Putamen (tissue), 1 donor: Measurements from ENCODE around the gene KCNN1.
A peak's percentile ranks its signal among the peaks of the same experiment; 100 is the strongest.
"Not testable (repeated sequence)": the region's sequence is repeated elsewhere in the genome, so short reads cannot be mapped to it uniquely, and the experiment has no call there.

Source experiments
- DNase-seq: peaks from one replicate; pipeline ENCODE4 v3.0.0-alpha.2; 2016; ENCODE audit warnings: low spot score

Gene KCNN1

GRCh38 chr19:18000915-18001776 lies 34.2 kb downstream of the KCNN1 start:
- peak; percentile 60 for DNase-seq

- DNase-seq: no peak
Measured at GRCh38 chr19:18001777-18002345, 35.0 kb downstream of the KCNN1 start.

DNA sequence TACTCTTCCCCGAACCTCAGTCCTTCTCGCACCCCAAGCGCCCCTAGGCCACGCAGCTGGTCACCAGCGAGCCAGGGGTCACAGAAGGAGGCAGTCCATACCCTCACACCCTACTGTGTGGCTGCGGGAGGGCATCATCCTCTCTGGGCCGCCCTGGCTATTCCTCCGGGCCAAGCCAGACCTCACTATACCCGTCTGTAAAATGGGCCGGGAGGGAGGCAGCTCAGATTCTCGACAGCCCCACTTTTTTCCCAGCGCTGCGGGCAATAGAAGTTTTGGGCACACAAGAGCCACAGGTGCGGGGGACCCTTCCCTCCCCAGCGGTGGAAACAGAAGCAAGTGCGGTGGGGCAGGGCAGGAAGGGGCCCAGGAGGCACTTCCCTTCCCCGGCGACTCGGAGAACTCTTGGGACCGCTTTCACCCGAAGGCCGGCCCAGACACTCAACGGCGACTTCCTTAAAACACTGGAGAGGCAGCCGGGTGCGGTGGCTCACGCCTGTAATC lies 35.5 kb downstream of the KCNN1 start:
- DNase-seq: no peak

GRCh38 chr19:18005750-18006149 lies 38.8 kb downstream of the KCNN1 start:
- not testable (repeated sequence) for DNase-seq

DNA sequence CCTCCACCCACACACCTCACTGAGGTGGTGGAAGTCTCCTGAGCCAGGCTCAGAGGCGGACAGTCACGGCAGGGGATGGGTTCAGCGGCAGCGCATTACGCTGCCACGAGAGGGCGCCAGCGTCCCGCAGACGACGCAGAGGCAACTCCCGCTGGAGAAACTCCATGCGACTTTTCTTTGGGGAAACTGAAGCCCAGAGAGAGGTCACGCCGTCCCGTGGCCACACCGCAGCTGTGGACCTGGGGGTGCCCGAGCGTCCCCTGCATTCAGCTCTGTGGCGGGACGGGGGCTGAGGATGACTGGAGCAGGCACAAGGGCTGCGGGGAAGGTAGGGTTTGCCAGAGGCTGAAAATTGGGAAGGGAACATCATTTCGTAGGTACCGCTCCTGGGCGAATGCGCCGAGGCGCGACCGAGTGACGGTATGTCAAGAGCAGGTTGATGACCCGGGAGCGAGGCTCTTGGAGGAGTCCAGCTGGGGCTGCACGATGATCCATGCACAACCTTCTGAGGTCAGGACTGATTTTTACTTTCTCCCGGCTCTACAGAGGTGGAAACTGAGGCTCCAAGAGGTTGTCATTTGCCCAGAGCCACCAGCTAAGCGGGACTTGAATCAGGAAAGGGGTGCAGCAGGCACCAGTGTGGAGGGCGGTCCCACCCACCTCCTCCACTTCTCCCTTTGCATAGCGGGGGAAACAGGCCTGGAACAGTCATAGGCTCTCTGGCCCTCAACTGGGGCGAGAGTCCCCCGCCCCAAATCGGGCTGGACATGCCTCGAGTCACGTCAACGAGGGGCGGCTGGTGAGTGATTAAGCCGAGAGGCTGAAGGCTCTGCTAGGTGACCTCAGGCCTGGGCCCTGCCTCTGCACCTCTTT lies 40.4 kb downstream of the KCNN1 start:
- DNase-seq: peak; percentile 80

DNA sequence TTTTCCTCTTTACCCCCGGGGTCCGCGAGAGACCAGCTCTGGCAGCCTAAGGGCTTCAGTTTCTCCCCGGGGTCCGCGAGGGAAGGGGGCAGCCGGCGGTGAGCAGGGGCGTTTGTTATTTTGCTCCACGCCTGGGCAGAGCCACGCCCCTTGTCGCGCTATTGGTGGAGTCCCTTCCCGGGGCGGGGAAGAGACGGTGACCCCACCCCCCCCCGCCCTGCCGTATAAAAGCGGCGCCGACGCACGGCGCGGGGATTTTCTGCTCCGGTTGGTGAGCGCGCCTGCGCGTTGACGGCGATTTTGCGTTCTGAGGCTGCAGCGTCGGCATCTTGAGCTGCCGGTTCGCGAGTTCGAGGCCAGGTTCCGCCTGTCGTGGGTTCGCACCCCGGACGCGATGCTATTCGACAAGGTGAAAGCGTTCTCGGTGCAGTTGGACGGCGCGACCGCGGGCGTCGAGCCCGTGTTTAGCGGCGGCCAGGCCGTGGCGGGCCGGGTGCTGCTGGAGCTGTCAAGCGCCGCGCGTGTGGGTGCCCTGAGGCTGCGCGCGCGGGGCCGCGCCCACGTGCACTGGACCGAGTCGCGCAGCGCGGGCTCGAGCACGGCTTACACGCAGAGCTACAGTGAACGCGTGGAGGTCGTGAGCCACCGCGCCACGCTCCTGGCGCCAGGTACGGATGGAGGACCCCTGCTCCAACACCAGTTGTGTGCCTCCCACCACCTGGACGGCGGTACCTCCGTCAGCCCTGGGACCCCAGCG lies 41.2 kb downstream of the KCNN1 start, which contains the start of gene ARRDC2:
TSS of gene ARRDC2 (plus strand) at position 254 of the 757 bp plus-strand sequence. CDS start at position 395, 141 bp downstream.
- peak; percentile 94 for DNase-seq

DNA sequence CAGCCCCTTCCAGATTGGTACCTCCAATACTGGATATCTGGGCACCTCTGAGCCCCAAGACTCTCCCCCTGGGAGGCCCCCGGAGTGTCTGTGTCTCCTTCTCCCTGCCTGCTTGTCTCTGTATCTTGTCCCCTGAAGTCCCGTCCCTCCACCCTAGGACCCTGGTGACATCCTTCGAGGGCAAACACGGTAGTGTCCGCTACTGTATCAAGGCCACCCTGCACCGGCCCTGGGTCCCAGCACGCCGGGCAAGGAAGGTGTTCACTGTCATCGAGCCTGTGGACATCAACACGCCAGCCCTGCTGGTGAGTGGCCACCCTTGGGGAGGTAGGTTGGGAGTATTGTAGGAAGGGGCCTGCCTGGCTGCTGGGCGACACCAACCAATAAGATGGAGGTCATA lies 41.9 kb downstream of the KCNN1 start:
- no peak for DNase-seq

DNA sequence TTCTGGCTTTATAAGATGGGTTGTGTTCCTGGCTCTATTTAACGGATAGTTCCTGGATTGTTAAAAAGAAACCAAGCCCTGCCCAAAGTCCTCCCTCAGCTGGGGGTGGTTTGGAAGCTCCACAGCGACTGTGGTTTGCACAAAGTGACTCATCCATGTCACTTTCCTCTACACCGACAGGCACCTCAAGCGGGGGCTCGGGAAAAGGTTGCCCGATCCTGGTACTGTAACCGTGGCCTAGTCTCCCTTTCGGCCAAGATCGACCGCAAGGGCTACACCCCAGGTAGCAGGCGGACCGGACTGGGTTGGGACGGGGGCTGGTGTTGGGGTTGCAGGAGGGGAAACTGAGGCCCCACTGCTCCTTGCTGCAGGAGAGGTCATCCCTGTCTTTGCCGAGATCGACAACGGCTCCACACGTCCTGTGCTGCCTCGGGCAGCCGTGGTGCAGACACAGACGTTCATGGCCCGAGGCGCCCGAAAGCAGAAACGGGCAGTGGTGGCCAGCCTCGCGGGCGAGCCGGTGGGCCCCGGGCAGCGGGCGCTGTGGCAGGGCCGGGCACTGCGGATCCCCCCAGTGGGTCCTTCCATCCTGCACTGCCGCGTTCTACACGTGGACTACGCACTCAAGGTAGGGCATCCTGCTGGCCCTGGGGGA lies 42.6 kb downstream of the KCNN1 start:
- no peak for DNase-seq

DNA sequence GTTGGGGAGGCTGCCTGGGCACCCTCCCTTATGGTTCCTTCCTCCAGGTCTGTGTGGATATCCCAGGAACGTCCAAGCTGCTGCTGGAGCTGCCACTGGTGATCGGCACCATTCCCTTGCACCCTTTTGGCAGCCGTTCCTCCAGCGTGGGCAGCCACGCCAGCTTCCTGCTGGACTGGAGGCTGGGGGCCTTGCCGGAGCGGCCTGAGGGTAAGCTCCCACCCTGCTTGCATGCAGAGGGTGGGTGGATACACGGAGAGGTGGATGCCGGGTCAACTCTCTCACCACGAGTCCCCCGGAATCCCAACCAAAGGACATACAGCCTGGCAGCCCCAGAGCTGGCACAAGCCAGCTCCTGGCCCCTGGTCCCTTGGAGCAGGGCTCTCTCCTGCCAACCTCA lies 43.2 kb downstream of the KCNN1 start:
- DNase-seq: no peak

DNA sequence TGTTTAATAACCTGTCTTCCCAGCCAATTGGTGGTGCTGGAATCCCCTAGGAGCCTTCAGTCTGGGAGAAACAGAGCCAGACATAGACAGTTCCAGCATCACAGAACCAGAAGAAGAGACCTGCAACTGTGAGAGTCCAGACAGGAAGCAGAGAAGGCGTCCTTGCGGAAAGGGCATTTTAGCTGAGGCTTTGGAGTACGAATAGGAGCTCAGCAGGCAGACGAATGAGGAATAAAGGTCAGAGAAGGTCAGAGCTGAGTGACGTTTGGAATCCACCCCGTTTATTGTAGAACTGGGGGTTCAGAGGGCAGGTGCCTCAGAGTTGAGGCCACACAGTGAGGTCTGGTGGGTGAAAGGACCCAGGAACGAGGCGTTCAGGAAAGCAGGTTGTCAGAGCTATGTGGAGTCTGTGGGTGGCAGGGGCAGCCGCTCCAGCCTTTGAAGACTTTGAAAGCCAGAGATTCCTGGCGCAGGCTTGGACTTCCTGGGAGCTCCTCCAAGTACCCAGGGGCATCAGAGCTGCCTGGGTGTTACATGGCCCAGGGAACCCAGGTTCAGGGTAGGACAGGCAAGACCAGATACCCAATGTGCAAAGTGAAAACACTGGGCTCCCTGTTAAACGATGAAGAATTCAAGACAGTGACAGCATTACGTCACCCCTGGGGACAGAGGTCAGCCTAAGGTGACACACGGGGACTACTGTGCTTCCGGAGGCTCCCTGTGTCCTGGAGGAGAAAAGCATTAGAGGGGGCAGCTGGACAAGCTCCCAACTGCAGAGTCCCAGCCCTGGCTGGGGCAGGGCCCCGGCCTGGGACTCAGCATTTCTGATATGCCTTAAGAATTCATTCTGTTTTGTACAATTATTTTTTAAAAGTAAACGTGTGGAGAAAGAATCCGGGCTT lies 46.6 kb downstream of the KCNN1 start:
- no peak for DNase-seq

DNA sequence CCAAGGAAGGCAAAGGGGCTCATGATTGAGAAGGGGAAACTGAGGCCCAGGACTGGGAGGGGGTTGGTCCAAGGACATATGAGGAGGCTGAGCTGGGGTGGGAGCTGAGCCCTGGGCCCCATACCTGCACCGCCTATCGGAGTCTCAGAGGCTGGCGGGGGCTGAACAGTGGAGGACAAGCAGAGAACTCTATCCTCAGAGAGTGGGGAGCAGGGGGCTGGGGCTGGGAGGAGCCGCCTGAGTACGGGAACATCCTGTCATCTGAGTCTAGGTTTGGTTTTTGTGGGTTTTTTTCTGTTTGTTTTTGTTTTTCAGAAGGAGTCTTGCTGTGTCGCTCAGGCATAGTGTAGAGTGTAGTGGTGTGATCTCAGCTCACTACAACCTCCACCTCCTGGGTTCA lies 47.3 kb downstream of the KCNN1 start:
- DNase-seq: no peak

- no peak for DNase-seq
Measured at GRCh38 chr19:18016209-18016910, 49.5 kb downstream of the KCNN1 start.

DNA sequence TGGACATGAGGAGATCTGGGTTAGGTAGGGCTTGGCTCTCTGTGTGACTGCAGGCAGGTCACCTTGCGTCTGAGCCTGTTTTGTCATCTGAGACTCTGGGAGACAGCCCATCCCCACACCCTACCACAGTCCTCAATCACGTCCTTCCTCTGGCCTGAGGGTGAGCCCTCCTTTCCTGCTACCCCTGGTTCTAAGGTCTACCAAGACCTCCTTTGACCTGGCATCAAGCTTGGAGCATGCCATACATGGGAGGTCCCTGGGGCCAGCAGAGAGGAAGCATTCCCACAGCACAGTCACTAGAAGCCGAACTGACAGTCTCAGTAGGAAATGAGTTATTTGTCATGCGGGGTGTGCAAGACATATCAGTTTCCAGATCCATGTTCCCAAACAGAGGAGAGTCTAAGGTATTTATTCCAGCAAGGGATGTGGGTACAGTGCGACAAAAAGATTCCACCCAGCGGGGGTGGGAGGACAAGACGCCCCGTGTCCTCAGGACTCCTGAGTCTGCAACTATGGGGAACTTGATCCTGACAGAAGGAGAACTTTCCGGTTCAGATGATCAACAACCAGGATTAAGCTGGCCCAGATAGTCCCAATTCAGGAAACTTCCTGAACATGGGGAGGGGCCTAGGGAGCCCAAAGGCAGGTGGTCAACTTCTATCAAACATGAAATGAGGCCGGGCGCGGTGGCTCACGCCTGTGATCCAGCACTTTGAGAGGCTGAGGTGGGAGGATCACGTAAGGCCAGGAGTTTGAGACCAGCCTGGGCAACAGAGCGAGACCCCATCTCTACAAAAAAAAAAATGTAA lies 50.6 kb downstream of the KCNN1 start:
- DNase-seq: no peak

- peak; percentile 90 for DNase-seq
Measured at GRCh38 chr19:18020212-18021085, 53.5 kb downstream of the KCNN1 start.

DNA sequence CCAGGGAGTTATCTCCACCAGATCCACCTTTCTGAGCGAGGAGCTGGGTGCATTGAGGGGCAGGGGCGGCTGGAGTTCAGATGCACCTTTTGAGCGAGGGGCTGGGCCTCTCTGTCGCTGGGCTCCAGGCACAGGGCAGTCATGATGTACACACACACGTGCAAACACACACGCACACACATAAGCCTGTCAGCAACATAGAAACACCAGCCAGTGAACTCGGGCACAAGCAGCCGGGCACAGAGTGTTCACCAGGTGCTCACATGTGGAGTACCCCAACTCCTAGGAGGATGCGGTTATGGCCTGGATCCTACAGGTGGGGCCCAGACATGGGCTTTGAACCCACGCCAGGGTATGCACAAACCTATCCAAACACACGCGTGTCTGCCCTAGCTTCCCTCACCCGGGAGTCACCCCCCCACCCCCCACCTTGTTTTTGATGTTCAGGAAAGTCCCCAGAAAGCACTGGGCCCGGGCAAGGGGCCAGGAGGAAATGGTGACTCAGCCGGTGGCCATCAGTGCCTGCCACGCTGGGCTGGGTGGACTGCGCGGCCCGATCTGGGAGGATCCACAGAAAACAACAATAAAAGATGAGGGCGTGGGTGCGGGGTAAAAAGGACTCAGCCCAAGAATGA lies 54.3 kb downstream of the KCNN1 start:
- peak; percentile 78 for DNase-seq

DNA sequence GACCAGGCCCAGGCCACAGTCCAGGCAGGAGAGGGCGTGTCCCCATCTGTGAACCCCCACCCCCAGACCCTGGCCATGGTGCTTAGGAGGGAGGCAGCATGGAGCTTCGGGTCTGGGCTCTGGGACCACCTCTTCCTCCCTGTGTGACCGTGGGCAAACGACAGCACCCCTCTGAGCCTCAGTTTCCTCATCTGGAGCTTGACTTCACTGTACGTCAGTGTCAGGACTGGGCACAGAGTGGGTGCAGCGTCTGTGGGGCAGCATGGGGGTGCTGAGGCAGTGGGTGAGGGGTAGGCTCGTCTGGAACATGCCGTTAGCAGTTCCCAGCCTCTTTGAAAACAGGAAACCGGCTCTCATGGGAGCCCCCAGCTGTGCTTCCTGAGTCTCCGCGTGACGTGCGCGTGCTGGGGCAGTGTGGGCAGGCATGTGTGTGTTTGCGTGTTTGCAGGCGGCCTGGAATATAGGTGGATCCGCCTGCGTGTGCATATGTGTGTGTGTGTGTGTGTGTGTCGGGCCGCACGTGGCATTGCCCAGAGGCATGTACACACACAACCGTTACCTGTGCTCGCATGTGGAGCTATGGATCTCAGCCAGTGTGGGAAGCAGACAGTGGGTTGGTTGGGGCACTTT lies 56.8 kb downstream of the KCNN1 start:
- no peak for DNase-seq
